ENCODE results near the gene CFAP74.

CFAP74 gene

GRCh38 chr1:1915911-1916840 is 87.4 kb downstream of the CFAP74 start:
- H2AFZ ChIP-seq = no peak overlapping the region
- no peak overlapping the region for H3K9ac ChIP-seq
- no peaks in the 10 kb centered on the region for H3K9me3 ChIP-seq (ENCODE audit: control insufficient read depth, low read length)
- H3K4me3 ChIP-seq (ENCODE audit: low read depth, low read length) = no peak overlapping the region
- no peak overlapping the region for H3K27ac ChIP-seq
- no peaks in the 10 kb centered on the region for H3K79me2 ChIP-seq
- TF ChIP-seq, protein P1, sequence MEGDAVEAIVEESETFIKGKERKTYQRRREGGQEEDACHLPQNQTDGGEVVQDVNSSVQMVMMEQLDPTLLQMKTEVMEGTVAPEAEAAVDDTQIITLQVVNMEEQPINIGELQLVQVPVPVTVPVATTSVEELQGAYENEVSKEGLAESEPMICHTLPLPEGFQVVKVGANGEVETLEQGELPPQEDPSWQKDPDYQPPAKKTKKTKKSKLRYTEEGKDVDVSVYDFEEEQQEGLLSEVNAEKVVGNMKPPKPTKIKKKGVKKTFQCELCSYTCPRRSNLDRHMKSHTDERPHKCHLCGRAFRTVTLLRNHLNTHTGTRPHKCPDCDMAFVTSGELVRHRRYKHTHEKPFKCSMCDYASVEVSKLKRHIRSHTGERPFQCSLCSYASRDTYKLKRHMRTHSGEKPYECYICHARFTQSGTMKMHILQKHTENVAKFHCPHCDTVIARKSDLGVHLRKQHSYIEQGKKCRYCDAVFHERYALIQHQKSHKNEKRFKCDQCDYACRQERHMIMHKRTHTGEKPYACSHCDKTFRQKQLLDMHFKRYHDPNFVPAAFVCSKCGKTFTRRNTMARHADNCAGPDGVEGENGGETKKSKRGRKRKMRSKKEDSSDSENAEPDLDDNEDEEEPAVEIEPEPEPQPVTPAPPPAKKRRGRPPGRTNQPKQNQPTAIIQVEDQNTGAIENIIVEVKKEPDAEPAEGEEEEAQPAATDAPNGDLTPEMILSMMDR (IDR thresholded peaks at IDR 0.05) = no peak
- no peaks in the 10 kb centered on the region for H3K4me1 ChIP-seq
- no peaks in the 10 kb centered on the region for H3K36me3 ChIP-seq (ENCODE audit: control insufficient read depth, insufficient read depth, low read length)
- no peaks in the 10 kb centered on the region for H3K27me3 ChIP-seq (ENCODE audit: control insufficient read depth, insufficient read depth, low read length)
- no peak overlapping the region for H3K4me2 ChIP-seq (ENCODE audit: low read length)

DNA sequence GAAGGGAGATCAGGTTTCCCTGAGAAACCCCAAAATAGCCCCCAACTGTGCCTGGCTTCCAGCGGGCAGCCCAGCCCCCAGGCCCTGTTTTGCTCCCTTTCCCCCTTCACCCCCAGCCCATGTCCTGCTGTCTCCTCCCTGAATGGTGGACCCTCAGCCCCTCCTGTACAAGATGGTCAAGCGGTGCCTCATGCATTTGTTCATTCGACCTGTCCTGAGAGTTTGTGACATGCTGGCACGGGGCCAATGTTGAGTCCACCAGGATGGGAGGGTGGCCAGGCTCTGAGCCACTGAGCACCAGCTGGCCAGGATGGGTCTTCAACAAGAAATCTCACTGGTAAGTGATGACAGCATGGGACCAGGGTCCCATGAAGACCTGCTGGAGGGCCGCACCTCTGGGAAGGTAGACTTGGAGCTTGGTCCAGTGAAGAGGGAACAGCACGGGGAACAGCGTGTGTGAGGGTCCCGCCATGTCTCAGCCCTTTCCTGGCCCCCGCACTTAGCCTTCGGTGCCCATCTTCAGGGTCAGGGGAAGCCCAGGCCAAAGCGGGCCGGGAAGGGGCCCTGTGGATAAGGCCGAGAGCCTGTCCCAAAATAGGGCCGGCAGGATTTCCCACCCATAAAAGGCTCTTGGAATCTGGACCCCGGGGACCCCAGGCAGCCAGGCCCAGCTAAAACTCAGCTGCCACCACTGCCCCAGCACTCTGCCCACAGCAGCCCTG is 88.5 kb downstream of the CFAP74 start, which contains the start of gene CALML6:
Gene CALML6 (plus strand): TSS at position 290 of the 722 bp plus-strand sequence. CDS start 21 bp downstream, at position 311.
- H3K4me2 ChIP-seq (ENCODE audit: low read length) = no peak within 1 kb of the TSS
- no peak within 1 kb of the TSS for H3K4me3 ChIP-seq (ENCODE audit: low read depth, low read length)
- no peaks in the 10 kb centered on the region for H3K27me3 ChIP-seq (ENCODE audit: control insufficient read depth, insufficient read depth, low read length)
- H2AFZ ChIP-seq = peak within 1 kb of the TSS; percentile 45
- H3K9ac ChIP-seq = no peak within 1 kb of the TSS
- TF ChIP-seq, protein P1 (IDR thresholded peaks at IDR 0.05) = no peak
- no peaks in the 10 kb centered on the region for H3K4me1 ChIP-seq
- no peaks in the 10 kb centered on the region for H3K36me3 ChIP-seq (ENCODE audit: control insufficient read depth, insufficient read depth, low read length)
- H3K79me2 ChIP-seq = no peaks in the 10 kb centered on the region
- no peaks in the 10 kb centered on the region for H3K9me3 ChIP-seq (ENCODE audit: control insufficient read depth, low read length)
- no peak within 1 kb of the TSS for H3K27ac ChIP-seq

GRCh38 chr1:1914101-1914970 is 89.2 kb downstream of the CFAP74 start:
- H3K4me1 ChIP-seq = no peaks in the 10 kb centered on the region
- no peaks in the 10 kb centered on the region for H3K27me3 ChIP-seq (ENCODE audit: control insufficient read depth, insufficient read depth, low read length)
- H3K9me3 ChIP-seq (ENCODE audit: control insufficient read depth, low read length) = no peaks in the 10 kb centered on the region
- H2AFZ ChIP-seq = peak overlapping the region; percentile 45
- H3K9ac ChIP-seq = no peak overlapping the region
- H3K79me2 ChIP-seq = no peaks in the 10 kb centered on the region
- H3K4me3 ChIP-seq (ENCODE audit: low read depth, low read length) = no peak overlapping the region
- no peak overlapping the region for H3K27ac ChIP-seq
- TF ChIP-seq, protein P1 (IDR thresholded peaks at IDR 0.05) = no peak
- no peaks in the 10 kb centered on the region for H3K36me3 ChIP-seq (ENCODE audit: control insufficient read depth, insufficient read depth, low read length)
- H3K4me2 ChIP-seq (ENCODE audit: low read length) = no peak overlapping the region

DNA sequence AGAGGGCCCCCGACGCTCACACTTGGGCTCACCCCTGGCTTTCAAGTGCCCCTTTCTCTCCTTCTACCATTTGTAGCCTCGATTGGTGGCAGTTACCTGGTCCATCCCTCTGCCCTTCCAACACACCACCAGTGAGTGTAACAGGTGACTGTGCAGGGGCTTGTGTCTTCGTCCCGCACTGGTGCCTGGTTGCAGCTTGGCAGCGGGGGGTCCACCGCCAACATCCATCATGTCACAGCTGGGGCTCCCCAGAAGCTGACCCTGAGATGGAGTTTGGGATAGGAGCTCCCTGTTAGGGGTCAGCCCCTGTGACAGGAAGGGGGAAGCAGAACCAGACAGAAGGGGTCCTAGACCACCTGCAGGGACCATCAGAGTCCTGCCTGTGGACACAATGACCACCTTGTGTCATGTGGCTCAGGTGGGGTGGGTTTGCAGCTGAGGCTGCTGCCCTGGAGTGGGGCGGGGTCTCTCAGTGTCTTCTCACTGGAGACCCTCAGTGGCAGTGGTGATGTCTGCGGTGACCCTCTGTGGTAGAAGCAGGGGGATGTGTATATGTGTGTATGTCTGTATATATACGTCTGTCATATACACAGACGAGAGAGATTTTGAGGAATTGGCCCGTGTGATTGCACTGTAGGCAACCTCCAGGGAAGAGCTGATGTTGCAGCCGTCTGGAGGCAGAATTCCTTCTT is 92.1 kb downstream of the CFAP74 start:
- Histone ChIP-seq H3K36me3 (ENCODE audit: control insufficient read depth, insufficient read depth, low read length) (no peaks in the 10 kb centered on the region), H3K9ac (no peak overlapping the region), H2AFZ (no peak overlapping the region), H3K4me3 (ENCODE audit: low read depth, low read length) (no peak overlapping the region), H3K79me2 (no peaks in the 10 kb centered on the region), H3K27me3 (ENCODE audit: control insufficient read depth, insufficient read depth, low read length) (no peaks in the 10 kb centered on the region), H3K4me2 (ENCODE audit: low read length) (no peak overlapping the region), H3K4me1 (no peaks in the 10 kb centered on the region), H3K27ac (no peak overlapping the region), H3K9me3 (ENCODE audit: control insufficient read depth, low read length) (no peaks in the 10 kb centered on the region)
- TF ChIP-seq, protein P1 (IDR thresholded peaks at IDR 0.05) = no peak

All from parathyroid adenoma (tissue), 2 donors.